Activated CD4-positive, alpha-beta T cell treated with anti-CD3 and anti-CD28 coated beads for 48 hours (primary cell): ENCODE results near the gene PDYN.

Source experiments
- DNase-seq: peaks from one replicate; pipeline ENCODE4 v3.0.0-alpha.2; 2020

PDYN gene

GRCh38 chr20:1932971-1933370 is 60.9 kb downstream of the PDYN start:
- DNase-seq = no peak

GRCh38 chr20:1931830-1932229 is 62.0 kb downstream of the PDYN start:
- DNase-seq = no peak

GRCh38 chr20:1930165-1930564 is 63.7 kb downstream of the PDYN start:
- no peak for DNase-seq

DNA sequence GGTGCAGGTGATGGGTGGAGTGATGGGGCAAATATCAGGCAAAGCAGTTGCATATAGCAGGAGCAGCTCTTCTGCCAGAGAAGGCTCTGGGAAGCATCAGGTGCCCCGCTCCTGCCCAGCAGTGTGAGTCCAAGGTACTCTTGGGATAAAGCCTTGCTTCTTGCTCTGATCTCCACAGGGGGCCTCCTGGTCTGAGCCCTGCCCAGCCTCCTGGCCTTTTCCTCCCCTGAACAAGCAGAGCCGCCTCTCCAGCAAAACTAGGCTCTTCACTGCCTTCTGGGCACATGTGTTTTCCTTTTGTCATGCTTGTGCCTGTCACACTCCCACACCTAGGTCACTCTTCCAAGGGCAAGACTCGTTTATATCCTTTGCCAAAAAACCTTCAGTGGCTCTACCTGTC is 64.4 kb downstream of the PDYN start:
- no peak for DNase-seq

GRCh38 chr20:1928782-1929181 is 65.1 kb downstream of the PDYN start:
- no peak for DNase-seq
